ELR (cell line): Measurements from ENCODE around the gene CDC37.

ENCODE experiments used
- DNase-seq: peaks from one replicate; pipeline ENCODE4 v3.0.0-alpha.2; 2015; ENCODE audit warnings: low read depth

CDC37 gene

DNA sequence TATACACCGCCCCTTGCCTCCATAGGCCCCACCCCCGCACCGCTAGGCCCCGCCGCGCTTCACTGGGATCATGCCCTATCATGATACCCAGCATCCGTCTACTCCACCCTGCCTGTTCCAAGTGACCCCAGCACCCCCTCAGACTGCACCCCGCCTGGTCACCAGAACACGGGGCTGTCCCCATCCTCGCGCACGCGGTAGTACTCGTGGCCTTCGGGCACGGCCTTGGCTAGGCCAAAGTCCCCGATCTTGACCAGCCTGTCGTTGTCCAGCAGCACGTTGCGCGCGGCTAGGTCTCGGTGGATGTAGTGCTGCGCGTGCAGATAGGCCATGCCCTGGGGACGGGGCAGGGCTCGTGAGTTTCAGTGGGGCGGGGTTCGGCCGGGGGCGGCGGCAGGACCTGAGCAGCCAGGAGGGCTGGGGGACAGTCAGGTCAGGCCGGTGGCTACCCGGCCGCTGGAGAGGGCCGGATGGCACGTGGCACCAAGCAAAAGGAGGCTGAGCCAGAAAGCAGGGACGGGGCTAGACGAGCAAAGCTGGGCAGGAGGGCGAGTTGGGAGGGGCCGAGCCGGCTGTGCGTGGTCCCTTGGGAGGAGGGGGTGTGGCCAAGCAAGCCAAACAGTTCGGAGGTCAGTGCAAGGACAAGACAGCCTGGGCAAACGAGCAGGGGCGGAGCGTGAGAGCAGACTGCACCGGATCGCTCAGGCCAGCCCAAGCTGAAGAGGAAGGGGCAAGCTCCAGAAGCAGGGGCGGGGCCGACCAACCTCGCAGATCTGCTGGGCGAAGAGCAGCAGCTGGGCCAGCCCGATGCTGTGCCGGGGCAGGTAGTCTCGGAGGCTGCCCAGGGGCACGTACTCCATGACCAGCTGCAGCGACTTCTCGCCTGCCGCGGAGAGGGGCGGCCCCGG, 50.3 kb downstream of the CDC37 start:
- DNase-seq: no peak

DNA sequence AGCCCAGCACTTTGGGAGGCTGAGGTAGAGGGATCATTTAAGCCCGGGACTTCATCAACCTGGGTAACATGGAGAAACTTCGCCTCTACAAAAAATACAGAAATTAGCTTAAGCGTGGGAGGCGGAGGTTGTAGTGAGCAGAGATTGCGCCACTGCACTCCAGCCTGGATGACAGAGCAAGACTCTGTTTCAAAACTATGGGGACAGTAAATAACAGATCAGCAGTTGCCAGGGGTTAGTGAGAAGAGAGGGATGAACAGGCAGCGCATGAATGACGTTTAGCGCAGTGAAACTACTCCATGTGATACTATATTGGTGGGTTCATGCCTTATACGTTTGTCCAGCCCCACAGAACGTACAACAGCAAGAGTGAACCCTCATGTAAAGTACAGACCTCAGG, 56.8 kb downstream of the CDC37 start:
- no peak for DNase-seq

DNA sequence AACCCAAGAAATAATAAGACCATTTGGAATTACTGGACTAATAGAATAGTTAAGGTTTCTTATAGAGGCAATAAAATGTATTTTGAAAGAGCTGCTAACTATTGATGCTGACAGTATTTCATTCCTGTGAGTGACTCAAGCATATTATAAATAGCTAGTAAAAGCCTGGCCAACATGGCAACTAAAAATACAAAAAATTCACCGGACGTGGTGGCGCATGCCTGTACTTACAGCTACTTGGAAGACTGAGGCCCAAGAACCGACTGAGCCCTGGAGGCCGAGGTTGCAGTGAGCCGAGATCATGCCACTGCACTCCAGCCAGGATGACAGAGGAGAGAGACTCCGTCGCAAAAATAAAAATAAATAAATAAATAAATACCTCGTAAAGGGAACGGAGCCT, 58.6 kb downstream of the CDC37 start:
- DNase-seq: peak; percentile 51

DNA sequence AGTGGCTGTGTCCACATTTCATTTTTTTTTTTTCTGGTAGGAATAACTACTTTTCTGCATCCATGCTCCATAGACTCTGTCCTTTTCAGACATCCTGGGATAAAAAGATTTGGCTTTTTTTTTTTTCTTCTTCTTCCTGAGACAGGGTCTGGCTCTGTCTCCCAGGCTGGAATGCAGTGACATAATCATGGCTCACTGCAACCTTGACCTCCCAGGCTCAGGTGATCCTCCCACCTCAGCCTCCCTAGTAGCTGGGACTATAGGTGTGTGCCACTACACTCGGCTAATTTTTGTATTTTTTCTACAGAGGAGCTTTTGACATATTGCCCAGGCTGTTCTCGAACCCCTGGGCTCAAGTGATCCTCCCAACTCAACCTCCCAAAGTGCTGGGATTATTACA, 59.8 kb downstream of the CDC37 start:
- DNase-seq: no peak
